ENCODE results near the gene ARMC9.

DNA sequence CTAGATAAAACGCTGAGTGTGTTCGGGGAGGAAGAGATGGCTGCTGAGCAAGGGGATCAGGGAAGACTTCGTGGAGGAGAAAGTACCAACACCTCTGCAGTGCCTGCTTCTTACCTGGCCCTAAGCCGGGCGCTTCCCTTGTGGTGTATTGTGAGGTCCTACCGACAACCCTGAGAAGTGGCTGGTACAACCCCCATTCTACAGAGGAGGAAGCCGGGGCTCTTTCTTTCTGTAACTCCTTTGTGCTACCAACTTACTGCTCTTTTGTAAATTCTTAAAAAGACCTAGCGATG lies 96.9 kb downstream of the ARMC9 start:
- TF ChIP-seq EZH2phosphoT487 (IDR thresholded peaks at IDR 0.05; ENCODE audit: insufficient read depth, low read depth) (no peak), EZH2 (IDR thresholded peaks at IDR 0.05; ENCODE audit: insufficient read depth, poor library complexity, severe bottlenecking) (no peak)
